ENCODE data around the gene FBXO41.

Gene FBXO41

GRCh38 chr2:73291093-73291460 is 6.8 kb upstream of the FBXO41 start:
- DNase-seq: peak; percentile 73
- in situ Hi-C loops (cut with HindIII; ENCODE audit: low pct_ligation_motif_present, low pct_unique_long_range_greater_than_20kb, low sequenced_read_pairs): no loop called here

- in situ Hi-C loops (cut with HindIII; ENCODE audit: low pct_ligation_motif_present, low pct_unique_long_range_greater_than_20kb, low sequenced_read_pairs): no loop called here
- peak; percentile 60 for DNase-seq
These were observed 6.0 kb upstream of the FBXO41 start for GRCh38 chr2:73290049-73290839.

GRCh38 chr2:73289304-73289703 is 5.0 kb upstream of the FBXO41 start:
- no peak for DNase-seq
- in situ Hi-C loops (cut with HindIII; ENCODE audit: low pct_ligation_motif_present, low pct_unique_long_range_greater_than_20kb, low sequenced_read_pairs): no loop called here

- in situ Hi-C loops (cut with HindIII; ENCODE audit: low pct_ligation_motif_present, low pct_unique_long_range_greater_than_20kb, low sequenced_read_pairs): no loop called here
- DNase-seq: no peak
These were observed 1.9 kb upstream of the FBXO41 start for GRCh38 chr2:73286134-73286655.

- DNase-seq: no peak
- in situ Hi-C loops (cut with HindIII; ENCODE audit: low pct_ligation_motif_present, low pct_unique_long_range_greater_than_20kb, low sequenced_read_pairs): no loop called here
These were observed 971 bp upstream of the FBXO41 start for GRCh38 chr2:73285159-73285739.

- in situ Hi-C loops (cut with HindIII; ENCODE audit: low pct_ligation_motif_present, low pct_unique_long_range_greater_than_20kb, low sequenced_read_pairs): no loop called here
- DNase-seq: peak; percentile 14
These were observed 558 bp downstream of the FBXO41 start for GRCh38 chr2:73283545-73284295.

GRCh38 chr2:73282924-73283544 is 1.2 kb downstream of the FBXO41 start:
- DNase-seq: no peak
- in situ Hi-C loops (cut with HindIII; ENCODE audit: low pct_ligation_motif_present, low pct_unique_long_range_greater_than_20kb, low sequenced_read_pairs): no loop called here

- in situ Hi-C loops (cut with HindIII; ENCODE audit: low pct_ligation_motif_present, low pct_unique_long_range_greater_than_20kb, low sequenced_read_pairs): no loop called here
- DNase-seq: no peak
These were observed 3.0 kb downstream of the FBXO41 start for GRCh38 chr2:73281244-73281643.

GRCh38 chr2:73279852-73280251 is 4.4 kb downstream of the FBXO41 start:
- DNase-seq: no peak

GRCh38 chr2:73272270-73272669 is 12.0 kb downstream of the FBXO41 start:
- DNase-seq: no peak
- in situ Hi-C loops (cut with HindIII; ENCODE audit: low pct_ligation_motif_present, low pct_unique_long_range_greater_than_20kb, low sequenced_read_pairs): no loop called here

More at GRCh38 chr2:73279852-73280251, 4.4 kb downstream of the FBXO41 start:
- in situ Hi-C loops (cut with HindIII; ENCODE audit: low pct_ligation_motif_present, low pct_unique_long_range_greater_than_20kb, low sequenced_read_pairs): no loop called here

GRCh38 chr2:73269686-73270465 is 14.4 kb downstream of the FBXO41 start:
- in situ Hi-C loops (cut with HindIII; ENCODE audit: low pct_ligation_motif_present, low pct_unique_long_range_greater_than_20kb, low sequenced_read_pairs): no loop called here
- no peak for DNase-seq

- DNase-seq: peak; percentile 75
These were observed 15.2 kb downstream of the FBXO41 start for GRCh38 chr2:73268830-73269685.

GRCh38 chr2:73268366-73268829 is 15.9 kb downstream of the FBXO41 start:
- in situ Hi-C loops (cut with HindIII; ENCODE audit: low pct_ligation_motif_present, low pct_unique_long_range_greater_than_20kb, low sequenced_read_pairs): no loop called here
- no peak for DNase-seq

More at GRCh38 chr2:73268830-73269685, 15.2 kb downstream of the FBXO41 start:
- in situ Hi-C loops (cut with HindIII; ENCODE audit: low pct_ligation_motif_present, low pct_unique_long_range_greater_than_20kb, low sequenced_read_pairs): no loop called here

GRCh38 chr2:73267008-73267407 is 17.3 kb downstream of the FBXO41 start:
- in situ Hi-C loops (cut with HindIII; ENCODE audit: low pct_ligation_motif_present, low pct_unique_long_range_greater_than_20kb, low sequenced_read_pairs): no loop called here

GRCh38 chr2:73266061-73266901 is 18.0 kb downstream of the FBXO41 start:
- in situ Hi-C loops (cut with HindIII; ENCODE audit: low pct_ligation_motif_present, low pct_unique_long_range_greater_than_20kb, low sequenced_read_pairs): no loop called here

More at GRCh38 chr2:73267008-73267407, 17.3 kb downstream of the FBXO41 start:
- no peak for DNase-seq

GRCh38 chr2:73265298-73266060 is 18.8 kb downstream of the FBXO41 start:
- DNase-seq: no peak
- in situ Hi-C loops (cut with HindIII; ENCODE audit: low pct_ligation_motif_present, low pct_unique_long_range_greater_than_20kb, low sequenced_read_pairs): no loop called here

More at GRCh38 chr2:73266061-73266901, 18.0 kb downstream of the FBXO41 start:
- DNase-seq: no peak

Measured in ACHN (cell line).